ENCODE data around the gene NEURL4.

DNA sequence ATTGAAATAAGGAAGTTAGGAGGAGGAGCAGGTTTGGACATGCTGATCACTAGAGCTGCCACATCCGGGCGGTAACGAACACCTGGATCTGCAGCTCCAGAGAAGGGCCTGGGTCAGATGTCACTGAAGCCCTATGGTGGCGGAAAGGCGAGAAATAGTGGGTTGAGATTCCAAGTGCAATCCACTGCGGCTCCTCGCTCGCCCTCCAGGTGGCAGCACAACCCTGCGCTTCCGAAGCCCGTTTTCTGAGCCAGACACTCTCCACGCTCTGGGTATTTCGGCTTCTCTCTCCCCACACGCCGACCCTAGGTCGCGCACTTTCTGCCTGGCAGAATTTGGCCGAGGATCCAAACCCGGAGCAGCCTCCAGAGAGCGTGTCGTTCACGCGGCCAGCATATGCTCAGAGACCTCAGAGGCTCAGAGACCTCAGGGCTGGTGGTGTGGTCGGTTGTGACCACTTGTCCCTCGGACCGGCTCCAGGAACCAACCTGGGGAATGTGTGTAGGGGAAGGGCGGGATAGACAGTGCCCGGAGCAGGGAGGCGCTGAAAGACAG, 48.5 kb downstream of the NEURL4 start:
- TF ChIP-seq POLR2AphosphoS2 (conservative IDR thresholded peaks at IDR 0.05; ENCODE audit: low read length) (no peak), POLR2A (IDR thresholded peaks at IDR 0.05; ENCODE audit: low read length) (no peak), HDAC2 (IDR thresholded peaks at IDR 0.05) (no peak), EP300 (IDR thresholded peaks at IDR 0.05) (no peak)
- TF ChIP-seq, protein P1, sequence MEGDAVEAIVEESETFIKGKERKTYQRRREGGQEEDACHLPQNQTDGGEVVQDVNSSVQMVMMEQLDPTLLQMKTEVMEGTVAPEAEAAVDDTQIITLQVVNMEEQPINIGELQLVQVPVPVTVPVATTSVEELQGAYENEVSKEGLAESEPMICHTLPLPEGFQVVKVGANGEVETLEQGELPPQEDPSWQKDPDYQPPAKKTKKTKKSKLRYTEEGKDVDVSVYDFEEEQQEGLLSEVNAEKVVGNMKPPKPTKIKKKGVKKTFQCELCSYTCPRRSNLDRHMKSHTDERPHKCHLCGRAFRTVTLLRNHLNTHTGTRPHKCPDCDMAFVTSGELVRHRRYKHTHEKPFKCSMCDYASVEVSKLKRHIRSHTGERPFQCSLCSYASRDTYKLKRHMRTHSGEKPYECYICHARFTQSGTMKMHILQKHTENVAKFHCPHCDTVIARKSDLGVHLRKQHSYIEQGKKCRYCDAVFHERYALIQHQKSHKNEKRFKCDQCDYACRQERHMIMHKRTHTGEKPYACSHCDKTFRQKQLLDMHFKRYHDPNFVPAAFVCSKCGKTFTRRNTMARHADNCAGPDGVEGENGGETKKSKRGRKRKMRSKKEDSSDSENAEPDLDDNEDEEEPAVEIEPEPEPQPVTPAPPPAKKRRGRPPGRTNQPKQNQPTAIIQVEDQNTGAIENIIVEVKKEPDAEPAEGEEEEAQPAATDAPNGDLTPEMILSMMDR (IDR thresholded peaks at IDR 0.05) = peak; percentile 97
- TF ChIP-seq, protein P2, sequence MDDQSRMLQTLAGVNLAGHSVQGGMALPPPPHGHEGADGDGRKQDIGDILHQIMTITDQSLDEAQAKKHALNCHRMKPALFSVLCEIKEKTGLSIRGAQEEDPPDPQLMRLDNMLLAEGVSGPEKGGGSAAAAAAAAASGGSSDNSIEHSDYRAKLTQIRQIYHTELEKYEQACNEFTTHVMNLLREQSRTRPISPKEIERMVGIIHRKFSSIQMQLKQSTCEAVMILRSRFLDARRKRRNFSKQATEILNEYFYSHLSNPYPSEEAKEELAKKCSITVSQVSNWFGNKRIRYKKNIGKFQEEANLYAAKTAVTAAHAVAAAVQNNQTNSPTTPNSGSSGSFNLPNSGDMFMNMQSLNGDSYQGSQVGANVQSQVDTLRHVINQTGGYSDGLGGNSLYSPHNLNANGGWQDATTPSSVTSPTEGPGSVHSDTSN (IDR thresholded peaks at IDR 0.05) = no peak
